AML-193 (cell line): ENCODE results near the gene OTUD7B.
"Not testable (repeated sequence)": the region's sequence is repeated elsewhere in the genome, so short reads cannot be mapped to it uniquely, and the experiment has no call there.

ENCODE experiments used
- DNase-seq, 2 experiments: peaks; one replicate each; lab custom pipeline; 2025; lab: John Stamatoyannopoulos, UW

The OTUD7B gene

DNA sequence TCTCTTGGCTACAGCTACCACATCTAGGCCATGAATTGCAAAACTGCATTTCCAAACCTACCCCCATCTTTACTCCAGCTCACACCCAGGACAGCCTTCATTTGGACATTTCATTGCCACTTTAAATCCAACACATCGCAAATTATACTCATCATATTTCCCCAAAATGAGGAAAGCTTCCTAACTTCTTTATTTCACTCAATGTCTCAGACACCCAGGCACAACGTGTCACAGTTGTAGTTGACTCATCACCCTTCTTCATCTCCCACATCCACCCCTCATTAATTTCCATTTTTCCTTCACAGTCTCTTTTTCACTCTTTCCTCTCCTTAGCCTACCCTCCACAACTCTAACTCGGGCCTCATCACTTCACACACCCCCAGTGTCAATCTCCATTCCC is 6.7 kb downstream of the OTUD7B start:
- DNase-seq, result no peak

DNA sequence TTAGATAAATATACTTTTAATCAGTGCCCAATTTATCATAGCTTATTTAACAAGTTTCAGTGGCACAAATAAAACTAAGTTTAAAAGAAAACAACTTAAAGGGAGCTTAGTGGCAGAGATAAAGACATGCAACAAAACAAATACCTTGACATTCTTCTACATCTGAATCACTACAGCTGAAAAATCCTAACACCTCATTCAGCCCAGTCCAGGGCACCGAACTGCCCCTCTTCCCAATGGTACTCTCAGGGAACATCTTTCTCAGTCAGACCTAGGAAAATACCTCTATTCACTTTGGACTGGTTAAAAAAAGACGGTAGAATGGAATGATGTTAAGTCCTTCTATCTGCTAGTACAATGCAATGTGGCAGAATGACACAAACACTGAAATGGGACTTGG is 8.3 kb downstream of the OTUD7B start:
- DNase-seq, result no peak

DNA sequence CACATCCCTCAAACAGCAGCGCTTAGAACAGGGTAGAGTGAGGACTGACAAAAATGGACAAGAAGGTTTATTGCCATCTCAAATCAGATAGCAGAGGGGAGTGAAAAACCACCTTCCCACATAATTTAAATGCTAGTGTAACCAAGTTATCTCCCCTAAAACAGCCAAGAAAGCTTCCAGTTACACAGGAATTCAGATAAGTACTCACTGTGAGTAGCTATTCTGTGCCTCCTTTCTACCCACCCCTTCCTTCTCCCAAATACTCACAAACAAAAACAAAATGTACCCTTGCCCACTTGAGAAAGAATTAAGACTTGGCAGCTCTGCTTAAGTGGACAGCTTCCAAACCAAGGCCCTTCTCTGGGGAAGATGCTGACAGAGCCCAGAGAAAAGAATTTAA is 9.1 kb downstream of the OTUD7B start:
- DNase-seq, result no peak

DNA sequence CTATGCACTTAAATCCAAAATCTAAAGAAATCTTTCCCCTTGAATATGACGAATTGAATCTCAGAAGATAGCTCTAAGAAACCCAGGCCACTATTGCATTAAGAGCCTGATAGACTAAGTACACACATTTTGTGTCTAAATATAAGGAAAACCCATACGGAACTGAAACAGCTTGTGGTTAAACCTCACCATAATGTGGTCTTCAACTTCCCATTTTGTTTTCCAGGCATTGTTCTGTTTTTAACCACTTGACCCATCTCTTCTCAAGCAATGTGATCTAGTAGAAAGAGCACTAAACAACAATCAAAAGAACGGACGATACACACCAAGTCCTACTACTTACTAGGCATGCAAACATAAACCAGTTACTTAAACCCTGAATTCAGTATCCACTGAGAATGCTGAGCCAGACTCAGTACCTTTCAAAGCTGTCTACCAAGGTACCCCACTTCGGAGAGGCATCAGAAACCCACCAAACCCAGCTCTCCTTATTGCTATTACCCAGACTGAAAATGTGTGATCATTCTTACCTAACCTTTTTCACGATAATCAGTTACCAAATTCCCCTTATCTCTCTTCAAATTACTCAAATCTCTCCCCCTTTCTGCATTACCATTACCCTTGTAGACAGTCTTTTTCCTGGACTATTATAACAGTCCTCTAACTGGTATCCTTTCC is 12.8 kb downstream of the OTUD7B start:
- peak; percentile 79 to 87 for DNase-seq

DNA sequence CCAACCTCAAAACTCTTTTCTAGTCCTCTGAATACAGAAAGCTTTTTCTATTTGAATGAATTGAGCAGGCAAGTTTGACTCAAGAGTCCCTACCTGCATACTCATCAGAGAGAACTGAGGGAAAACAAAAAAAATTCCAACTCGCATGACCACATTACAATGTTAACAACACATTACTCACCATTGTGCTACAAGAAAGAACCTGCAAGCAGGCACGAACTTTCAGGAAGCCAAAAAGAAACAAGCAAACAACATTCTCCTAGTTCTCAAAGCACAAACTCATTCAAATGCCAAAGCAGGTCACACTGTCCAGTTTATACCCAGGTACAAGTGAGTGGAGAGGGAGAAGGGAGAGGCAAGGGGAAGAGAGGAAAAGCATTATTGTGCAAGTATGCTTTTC is 14.6 kb downstream of the OTUD7B start:
- no peak for DNase-seq

DNA sequence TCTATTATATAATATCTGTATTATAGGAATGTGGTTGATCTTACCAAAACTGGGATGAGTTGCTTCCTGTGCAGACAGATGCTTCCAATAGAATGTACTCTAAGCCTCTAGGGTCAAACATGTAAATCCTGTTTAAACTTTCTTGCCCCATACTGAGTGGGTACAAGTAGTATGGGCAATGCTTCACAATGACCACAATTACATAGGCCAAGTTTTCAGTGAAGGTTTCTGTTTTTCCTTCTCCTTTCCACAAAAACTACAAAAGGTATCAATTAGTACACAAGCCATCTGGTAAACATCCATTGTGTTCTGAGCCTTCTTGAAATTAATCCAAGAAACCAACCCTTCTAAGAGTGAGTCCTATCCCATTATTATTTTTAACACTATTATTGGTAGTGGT is 16.8 kb downstream of the OTUD7B start:
- no peak for DNase-seq

DNA sequence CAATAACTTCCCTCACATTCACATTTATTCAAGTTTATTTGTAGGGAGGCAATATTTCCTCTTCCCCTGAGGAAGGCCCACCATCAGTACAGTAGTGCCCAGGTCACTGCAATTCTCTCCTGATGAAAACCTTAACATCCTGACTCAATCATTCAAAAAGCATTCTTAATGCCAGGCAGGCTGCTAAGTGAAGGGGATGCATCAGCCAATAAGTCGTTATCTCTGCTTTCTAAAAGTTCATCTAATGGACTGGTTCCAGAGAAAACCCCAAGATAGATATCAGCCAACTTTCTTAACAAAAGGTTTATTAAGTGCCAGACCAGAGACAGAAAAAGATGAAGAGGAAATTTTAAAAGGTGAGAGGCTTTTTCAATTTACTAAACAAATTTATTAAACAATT is 17.3 kb downstream of the OTUD7B start:
- no peak for DNase-seq

DNA sequence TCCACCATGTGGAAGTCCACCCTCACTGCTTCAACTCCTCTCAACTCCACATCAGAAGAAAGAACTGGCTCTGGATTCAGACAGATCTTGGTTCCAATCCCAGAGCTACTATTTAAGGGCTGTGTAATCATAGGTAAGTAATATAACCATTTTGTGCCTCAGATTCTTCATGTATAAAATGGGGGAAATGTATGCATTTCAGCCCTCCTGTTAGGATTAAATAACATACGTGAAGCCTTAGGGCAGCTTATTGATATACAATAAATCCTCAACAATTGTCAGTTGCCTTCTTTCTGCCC is 23.3 kb downstream of the OTUD7B start:
- DNase-seq, result no peak

DNA sequence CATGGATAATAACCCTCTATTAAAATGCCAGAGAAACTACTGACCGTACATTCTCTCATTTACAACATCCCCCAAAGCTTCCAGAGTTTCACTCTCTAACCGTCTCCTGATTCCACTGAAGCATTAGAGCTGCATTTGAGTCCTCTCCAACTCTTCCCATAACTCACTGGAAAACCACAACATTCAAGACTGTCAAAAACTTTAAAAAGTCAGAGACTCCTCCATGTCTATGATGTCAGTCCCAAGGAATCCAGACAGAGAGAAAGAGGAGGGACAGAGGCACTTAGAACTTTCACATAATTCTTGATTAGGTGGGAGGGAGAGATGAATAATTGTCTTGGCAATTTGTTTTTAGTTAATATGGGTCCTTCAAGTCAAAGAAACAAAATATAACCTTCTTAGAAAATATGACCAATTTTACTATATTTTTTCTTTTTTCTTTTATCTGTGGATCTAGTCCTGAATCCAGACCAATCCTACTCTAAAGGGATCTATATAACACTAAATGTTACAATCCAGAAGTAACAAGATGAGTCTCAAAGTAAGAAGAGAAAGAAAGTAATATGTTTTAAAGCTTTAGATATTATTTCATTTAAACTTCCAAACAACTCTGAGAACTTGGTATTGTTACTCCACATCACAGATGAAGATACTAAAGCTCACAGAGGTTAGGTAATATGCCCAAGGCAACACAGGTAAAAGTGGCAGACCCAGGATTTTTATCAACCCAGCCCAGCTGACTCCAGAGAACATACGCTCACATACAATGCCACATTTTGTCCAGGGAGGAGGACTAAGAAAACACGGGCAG is 23.8 kb downstream of the OTUD7B start:
- DNase-seq, result no peak

DNA sequence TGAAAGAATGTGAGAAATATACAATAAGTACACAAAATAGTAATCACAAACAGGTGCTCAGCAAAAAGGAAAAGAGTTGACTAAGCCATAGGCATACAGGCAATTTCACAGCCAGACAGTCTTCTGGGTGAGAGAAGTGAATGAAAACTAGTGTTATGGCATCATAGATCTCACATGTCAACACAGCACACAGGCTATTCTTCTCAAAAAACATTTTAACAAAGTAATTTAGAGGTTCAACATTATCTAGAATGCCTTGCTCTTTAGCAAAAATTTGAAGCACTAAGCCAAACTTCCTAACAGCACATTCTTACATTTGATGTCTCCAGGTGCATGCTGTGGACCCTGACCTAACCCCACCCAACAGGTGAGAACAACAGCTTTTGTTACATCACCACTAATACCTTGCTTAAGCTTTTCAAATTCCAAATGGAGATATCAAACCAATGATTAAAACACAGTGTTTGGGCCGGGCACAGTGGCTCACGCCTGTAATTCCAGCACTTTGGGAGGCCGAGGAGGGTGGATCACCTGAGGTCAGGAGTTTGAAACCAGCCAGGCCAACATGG is 30.5 kb downstream of the OTUD7B start:
- no peak for DNase-seq

DNA sequence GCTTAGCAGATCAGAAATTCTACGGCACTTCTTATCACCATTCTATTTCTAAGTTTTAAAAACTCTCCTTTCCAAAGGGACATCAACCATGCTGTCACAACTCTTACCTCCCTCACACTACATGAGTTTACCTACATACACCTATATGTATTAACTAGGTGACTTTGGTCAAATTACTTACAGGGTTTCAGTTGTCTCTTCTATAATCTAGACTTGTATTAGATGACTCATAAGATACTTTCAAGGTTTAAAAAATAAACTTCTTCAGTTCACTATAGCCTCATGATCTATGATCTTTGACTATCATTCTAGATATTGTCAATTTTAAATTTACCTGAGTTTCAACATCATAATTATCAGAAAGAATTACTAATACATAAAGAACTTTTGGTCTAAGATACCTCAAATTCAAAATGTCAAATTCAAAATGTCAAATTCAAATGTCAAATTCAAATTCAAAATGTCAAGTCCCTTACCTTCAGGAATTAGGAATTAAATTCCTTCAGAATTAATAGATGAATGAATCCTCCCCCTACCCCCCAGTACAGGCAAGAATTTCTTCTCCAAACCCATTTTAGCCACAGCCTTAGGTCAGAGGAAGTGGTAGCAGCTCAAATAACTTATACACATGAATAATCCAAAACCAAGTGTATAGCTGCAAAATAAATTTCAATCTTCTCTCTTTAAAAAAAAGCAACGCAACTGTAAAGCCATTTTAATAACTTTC is 31.1 kb downstream of the OTUD7B start:
- no peak for DNase-seq

DNA sequence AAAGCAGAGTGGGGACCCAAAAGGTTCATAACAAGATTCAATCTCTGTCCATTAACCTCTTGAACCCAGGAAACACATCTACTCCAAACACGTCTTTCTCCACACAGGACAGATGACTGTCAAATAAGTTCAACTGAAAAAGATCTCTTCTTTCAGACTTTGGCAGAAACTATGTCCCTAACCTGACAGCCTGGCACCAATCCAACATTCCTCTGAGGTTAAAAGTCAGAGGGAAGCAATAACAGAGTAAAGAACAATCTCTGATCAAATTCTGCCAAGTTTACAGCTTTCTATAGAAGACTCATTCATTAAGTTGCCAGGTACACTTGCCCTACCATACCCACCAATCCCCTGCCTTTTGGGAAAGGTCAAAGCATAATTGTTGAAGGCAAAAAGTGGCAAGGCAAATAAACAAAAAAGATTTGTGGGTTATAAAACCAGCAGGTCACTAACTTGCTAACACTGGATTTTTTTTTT is 31.9 kb downstream of the OTUD7B start:
- no peak for DNase-seq

DNA sequence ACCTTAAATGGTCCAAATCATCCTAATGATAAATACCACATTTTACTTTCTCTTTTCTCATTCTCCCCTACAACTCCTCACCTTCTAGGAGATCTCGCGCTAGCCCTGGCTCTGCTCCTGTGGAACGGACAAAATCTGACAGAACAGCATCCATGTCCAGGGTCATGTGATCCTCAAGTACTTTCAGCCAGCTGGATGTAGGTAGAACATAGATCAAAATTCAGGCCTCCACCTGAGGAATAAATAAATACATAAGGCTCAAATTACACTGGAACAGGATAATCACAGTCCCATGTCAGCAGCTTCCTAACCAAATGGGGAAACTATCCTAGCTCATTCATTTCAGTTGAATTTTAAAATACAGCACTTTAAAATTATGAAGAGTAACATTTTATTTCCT is 33.2 kb downstream of the OTUD7B start:
- no peak for DNase-seq

DNA sequence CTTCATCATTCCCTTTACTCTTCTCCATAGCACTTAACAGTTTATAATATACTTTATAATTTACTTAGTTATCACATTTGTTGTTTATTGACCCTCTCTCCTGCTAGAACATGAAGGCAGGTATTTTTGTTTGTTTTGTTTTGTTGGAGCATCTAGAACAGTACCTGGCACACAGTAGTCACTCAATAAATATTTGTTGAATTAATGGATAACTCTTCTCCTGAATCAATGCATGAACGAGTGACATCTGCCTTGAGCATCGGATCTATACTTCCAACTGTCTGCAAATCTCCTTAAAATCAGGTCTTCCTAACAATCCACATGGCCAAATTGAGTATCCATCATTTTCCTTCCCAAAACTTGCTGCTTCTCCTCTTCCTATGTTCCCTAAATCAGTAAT is 38.0 kb downstream of the OTUD7B start:
- no peak for DNase-seq

DNA sequence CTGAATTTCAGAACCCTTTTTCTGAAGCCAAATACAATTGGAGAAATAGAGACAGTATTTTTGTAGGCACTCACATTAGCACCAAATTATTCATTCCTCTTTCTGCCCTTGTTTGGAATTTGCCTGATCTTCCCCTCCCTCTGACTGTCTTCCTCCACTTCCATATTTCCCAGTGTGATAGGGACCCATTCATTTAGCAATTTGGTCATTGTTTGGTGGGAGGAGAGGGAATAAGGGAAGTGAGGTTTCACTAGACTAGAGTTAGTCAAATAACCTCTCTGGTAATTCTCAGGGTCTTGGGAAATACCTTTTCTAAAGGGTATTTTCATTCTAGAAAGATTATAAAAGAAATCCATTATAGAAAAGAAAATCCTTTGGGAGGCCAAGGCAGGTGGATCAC is 42.9 kb downstream of the OTUD7B start:
- no peak for DNase-seq

DNA sequence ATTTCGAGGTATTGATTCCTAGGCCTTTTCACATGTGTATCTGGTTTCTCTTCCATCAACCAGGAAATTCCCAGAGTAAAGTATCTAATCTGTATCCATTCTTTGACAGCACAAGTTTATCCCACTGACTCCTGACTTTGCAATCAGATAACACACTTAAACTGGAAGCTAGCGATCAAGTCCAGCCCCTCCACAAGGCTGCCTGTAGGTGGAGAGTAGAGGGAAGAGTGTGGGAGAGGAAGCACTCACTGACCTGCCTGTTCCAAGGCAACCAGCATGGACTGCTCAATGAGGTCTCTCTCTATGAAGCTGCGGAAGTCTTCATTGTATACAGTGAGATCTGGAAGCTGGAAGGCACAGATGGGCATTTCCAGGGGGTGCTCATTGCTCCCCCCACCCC is 43.5 kb downstream of the OTUD7B start:
- no peak for DNase-seq

DNA sequence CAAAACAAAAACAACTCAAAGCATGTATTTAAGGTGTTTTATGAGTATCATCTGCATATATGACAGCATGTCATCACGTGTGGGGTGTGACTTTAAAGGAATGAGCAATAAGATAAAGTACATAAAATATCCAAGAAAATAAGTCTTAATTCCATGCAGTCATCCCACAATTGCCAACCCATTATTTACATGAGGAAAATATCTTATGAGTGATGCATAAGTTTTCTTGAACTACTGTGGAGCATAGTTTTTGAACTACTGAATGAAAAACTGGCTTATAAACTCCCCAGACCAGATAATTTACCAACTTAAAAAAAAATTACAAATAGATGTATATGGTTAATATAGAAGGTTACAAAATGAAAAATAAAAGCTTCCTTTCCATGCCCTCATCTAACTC is 44.1 kb downstream of the OTUD7B start:
- DNase-seq, result no peak

DNA sequence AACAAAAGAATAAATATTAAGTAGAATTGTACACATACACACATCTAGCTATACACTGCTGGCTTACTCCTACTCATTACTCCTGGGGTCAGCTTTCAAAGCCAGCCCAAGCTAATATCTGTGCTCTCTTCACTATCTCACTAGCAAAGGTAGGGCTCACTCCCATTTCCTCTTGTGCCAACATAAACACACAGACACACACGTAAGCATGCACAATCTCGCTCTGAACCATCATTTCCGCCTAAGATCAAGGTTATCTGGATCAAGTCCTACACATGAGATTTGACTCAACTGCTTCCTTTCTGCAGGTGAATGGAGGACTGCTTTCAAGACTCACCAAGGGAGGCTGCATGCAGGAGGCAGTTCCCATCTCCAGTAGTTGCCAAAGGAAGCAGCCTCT is 45.1 kb downstream of the OTUD7B start:
- DNase-seq, result no peak

DNA sequence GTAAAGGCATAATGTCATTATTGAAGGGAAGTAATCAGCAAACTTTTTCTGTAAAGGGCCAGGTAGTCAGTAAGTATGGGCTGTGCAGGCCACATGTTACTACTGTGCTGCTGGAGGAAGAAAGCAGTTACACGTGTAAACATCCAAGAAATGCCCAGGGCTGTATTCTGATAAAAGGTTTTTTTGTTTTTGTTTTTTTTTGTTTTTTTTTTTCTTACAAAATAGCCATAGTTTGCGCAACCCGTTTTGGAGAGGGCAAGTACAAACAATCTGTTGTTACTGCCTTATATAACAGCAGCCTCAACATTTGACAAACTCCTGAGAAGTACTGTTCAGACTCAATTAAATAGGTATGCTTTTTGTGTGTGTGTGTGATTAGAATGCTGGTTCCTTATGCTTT is 47.2 kb downstream of the OTUD7B start:
- DNase-seq, result no peak

DNA sequence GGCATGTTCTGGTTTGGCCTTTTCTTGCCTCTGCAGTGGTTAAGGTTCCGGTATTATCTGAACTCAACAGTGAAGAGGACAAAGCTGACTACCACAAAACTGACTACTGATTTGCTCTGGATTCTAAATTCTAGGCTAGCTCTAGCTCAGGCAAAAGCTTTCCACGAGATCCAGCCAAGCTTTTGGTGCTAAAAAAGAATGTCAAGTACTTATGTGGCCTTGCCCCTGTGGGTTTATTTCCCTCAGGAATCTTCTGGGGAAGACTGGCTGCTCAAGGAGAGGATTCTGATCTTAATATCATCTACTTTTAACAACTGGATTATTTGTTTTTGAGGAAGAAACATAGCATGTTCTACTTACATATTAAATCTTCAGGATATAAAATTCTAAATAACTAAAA is 47.8 kb downstream of the OTUD7B start:
- DNase-seq, result no peak

DNA sequence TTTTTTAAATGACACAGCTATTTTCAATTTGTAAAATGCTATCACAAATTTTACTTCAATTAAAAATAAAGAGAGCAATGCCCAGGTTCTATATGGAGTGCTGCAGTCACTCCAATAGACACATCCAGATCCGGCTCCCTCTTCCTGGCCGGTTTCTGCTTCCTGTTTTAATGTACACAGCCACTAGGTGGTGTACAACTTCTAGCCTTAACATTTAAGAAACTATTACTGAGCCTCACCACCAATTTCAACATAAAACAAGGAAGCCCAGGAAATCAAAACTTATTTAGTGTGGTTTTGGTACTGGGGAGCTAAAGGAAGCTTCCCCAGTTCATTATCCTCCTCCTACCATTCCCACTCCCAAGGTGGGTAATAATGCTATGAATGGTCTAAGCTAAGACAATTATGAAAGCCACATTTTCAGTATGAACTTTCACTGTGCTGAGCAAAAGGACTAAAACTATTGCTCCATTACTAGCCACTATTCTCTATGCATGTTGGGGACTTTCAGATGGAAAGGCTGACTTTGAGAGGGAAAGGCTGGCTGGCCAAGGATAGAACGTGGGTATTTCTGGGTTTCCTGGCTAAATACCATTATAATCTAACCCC is 48.4 kb downstream of the OTUD7B start:
- peak; percentile 72 to 82 for DNase-seq

DNA sequence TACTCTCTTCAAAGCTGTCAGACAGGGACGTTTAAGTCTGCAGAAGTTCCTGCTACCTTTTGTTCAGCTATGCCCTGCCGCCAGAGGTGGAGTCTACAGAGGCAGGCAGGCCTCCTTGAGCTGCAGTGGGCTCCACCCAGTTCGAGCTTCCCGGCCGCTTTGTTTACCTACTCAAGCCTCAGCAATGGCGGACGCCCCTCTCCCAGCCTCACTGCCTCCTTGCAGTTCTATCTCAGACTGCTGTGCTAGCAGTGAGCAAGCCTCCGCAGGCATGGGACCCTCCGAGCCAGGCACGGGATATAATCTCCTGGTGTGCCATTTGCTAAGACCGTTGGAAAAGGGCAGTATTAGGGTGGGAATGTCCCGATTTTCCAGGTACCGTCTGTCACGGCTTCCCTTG is 53.0 kb downstream of the OTUD7B start:
- DNase-seq, result not testable (repeated sequence)
